ENCODE measurements around the gene HELZ2.
"Not testable (repeated sequence)": the region's sequence is repeated elsewhere in the genome, so short reads cannot be mapped to it uniquely, and the experiment has no call there.

HELZ2 gene

DNA sequence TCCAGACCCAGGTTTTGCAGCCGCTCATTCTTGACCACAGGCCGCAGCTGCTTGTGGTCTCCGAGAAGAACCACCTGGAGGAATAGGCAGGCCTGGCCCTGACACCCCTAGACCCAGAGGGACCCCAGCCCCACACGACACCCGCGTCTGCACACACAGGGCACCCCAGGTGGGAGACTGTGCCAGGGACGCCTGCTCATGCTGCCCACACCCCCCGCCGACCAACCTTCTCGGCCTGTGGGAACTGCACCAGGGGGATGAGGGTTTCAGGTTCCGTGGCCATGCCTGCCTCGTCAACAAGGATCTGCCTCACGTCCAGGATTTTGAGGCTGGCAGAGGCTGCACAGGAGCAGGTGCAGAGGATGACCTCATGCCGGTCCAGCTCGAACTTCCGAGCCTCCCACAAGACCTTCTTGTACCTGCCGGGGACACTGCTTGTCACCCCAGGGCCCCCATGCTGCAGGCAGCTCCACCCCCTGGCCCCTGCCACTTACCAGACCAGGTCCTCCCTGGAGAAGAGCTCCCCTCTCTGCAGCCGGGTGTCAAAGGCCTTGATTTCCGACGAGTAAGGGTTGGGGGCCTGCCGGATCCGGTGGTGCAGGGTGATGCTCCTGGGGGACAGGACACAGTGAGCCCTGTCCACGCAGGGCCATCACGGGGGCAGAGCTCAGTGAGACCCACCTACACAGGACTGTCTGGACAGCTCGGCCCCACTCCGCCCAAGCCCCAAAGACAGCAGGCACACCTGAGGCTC lies 13.0 kb downstream of the HELZ2 start:
- H3K27ac ChIP-seq (ENCODE audit: low read depth, low read length) = no peak overlapping the region
- no peak overlapping the region for H3K9ac ChIP-seq (ENCODE audit: low read depth, low read length)
- no peaks in the 10 kb centered on the region for H3K36me3 ChIP-seq (ENCODE audit: insufficient read depth, low read length)
- 94% methylated on average over 26 of the region's 26 CpGs for WGBS
- no peaks in the 10 kb centered on the region for H3K9me3 ChIP-seq (ENCODE audit: insufficient read depth, low read depth, low read length)
- H3K4me3 ChIP-seq (ENCODE audit: low read length) = no peak overlapping the region
- no peaks in the 10 kb centered on the region for H3K4me1 ChIP-seq (ENCODE audit: insufficient read depth, low read length)
- H3K27me3 ChIP-seq (ENCODE audit: insufficient read depth, low read length) = no peaks in the 10 kb centered on the region

GRCh38 chr20:63560333-63560805 lies 13.7 kb downstream of the HELZ2 start:
- WGBS = 96% methylated on average over 16 of the region's 16 CpGs
- H3K27ac ChIP-seq (ENCODE audit: low read depth, low read length) = no peak overlapping the region

DNA sequence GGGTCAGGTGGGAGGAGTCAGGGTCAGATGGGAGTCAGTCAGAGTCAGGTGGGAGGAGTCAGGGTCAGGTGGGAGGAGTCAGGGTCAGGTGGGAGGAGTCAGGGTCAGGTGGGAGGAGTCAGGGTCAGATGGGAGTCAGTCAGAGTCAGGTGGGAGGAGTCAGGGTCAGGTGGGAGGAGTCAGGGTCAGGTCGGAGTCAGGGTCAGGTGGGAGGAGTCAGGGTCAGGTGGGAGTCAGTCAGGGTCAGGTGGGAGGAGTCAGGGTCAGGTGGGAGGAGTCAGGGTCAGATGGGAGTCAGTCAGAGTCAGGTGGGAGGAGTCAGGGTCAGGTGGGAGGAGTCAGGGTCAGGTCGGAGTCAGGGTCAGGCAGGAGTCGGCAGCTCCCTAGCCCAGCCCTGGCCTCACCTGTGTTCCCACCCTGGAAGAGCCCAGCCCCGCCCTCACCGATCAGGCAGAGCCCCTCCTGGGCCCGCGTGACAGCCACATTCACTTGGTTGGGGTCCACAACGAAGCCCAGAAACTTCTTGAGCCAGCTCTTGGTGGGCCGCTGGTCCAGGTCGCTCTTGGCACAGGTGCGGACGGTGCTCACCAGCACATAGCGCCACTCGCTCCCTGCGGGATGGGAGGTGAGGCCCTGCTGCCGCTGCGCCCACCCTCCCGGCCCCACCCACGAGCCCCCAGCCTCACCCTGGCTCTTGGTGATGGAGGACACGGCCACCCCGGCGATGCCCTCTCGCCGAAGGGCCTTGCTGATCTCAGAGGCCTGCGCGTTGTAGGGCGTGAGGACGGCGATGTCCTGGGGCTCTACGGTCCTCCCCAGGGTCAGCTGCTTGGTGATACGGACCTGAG lies 14.3 kb downstream of the HELZ2 start:
- WGBS = 94% methylated on average over 31 of the region's 31 CpGs
- H3K27me3 ChIP-seq (ENCODE audit: insufficient read depth, low read length); H3K36me3 ChIP-seq (ENCODE audit: insufficient read depth, low read length); H3K4me3 ChIP-seq (ENCODE audit: low read length); H3K4me1 ChIP-seq (ENCODE audit: insufficient read depth, low read length); H3K9me3 ChIP-seq (ENCODE audit: insufficient read depth, low read depth, low read length); H3K27ac ChIP-seq (ENCODE audit: low read depth, low read length); H3K9ac ChIP-seq (ENCODE audit: low read depth, low read length): not testable (repeated sequence)

More at GRCh38 chr20:63560333-63560805, 13.7 kb downstream of the HELZ2 start:
- no peaks in the 10 kb centered on the region for H3K36me3 ChIP-seq (ENCODE audit: insufficient read depth, low read length)
- H3K9ac ChIP-seq (ENCODE audit: low read depth, low read length) = no peak overlapping the region
- no peak overlapping the region for H3K4me3 ChIP-seq (ENCODE audit: low read length)
- H3K4me1 ChIP-seq (ENCODE audit: insufficient read depth, low read length) = no peaks in the 10 kb centered on the region
- H3K9me3 ChIP-seq (ENCODE audit: insufficient read depth, low read depth, low read length) = no peaks in the 10 kb centered on the region
- H3K27me3 ChIP-seq (ENCODE audit: insufficient read depth, low read length) = no peaks in the 10 kb centered on the region

DNA sequence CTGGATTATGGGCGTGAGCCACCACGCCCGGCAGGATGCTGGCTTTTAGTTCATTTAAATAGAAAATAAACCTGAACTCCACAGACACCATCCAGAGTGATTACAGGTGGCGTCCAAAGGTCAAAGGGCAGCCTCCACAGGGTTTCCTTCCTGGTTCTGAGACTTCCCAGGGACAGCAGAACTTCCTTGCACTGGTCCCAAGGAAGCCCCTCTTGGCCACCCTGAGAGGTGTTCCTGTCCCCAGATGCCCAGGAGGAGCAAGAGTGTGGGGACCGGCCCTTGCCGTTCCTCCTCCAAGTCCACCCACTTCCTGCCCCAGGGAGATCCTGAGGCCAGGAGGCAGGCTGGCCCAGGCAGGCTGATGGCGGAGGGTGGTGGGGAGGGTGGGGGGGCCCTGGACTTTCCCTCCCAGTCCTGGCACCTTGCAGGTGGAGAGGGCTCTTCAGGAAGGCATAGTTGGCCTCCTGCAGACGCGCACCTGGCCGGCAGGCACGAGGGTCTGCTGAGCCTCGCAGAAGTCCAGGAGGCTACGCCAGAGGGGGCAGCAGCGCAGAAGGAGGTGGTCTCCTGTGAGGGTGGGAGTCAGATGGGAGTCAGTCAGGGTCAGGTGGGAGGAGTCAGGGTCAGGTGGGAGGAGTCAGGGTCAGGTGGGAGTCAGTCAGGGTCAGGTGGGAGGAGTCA lies 15.1 kb downstream of the HELZ2 start:
- WGBS = 95% methylated on average over 14 of the region's 14 CpGs
- Histone ChIP-seq H3K4me1 (ENCODE audit: insufficient read depth, low read length) (peaks cover 5% of the 10 kb centered on the region), H3K27me3 (ENCODE audit: insufficient read depth, low read length) (peaks cover 3% of the 10 kb centered on the region; the same call in 1 of the 2 replicates)

GRCh38 chr20:63557481-63557891 lies 16.6 kb downstream of the HELZ2 start:
- no peak overlapping the region for H3K4me3 ChIP-seq (ENCODE audit: low read length)
- H3K9me3 ChIP-seq (ENCODE audit: insufficient read depth, low read depth, low read length) = no peaks in the 10 kb centered on the region
- peaks cover 3% of the 10 kb centered on the region; the same call in 1 of the 2 replicates for H3K27me3 ChIP-seq (ENCODE audit: insufficient read depth, low read length)
- no peak overlapping the region for H3K27ac ChIP-seq (ENCODE audit: low read depth, low read length)
- H3K36me3 ChIP-seq (ENCODE audit: insufficient read depth, low read length) = no peaks in the 10 kb centered on the region
- WGBS = 92% methylated on average over 19 of the region's 19 CpGs
- H3K9ac ChIP-seq (ENCODE audit: low read depth, low read length) = no peak overlapping the region
- H3K4me1 ChIP-seq (ENCODE audit: insufficient read depth, low read length) = peaks cover 11% of the 10 kb centered on the region

More for the DNA sequence above, 15.1 kb downstream of the HELZ2 start:
- Histone ChIP-seq H3K36me3 (ENCODE audit: insufficient read depth, low read length) (no peaks in the 10 kb centered on the region), H3K9ac (ENCODE audit: low read depth, low read length) (no peak overlapping the region), H3K4me3 (ENCODE audit: low read length) (no peak overlapping the region), H3K9me3 (ENCODE audit: insufficient read depth, low read depth, low read length) (no peaks in the 10 kb centered on the region), H3K27ac (ENCODE audit: low read depth, low read length) (no peak overlapping the region)

- Histone ChIP-seq H3K4me1 (ENCODE audit: insufficient read depth, low read length) (peaks cover 16% of the 10 kb centered on the region), H3K9me3 (ENCODE audit: insufficient read depth, low read depth, low read length) (no peaks in the 10 kb centered on the region), H3K9ac (ENCODE audit: low read depth, low read length) (no peak overlapping the region), H3K4me3 (ENCODE audit: low read length) (no peak overlapping the region), H3K36me3 (ENCODE audit: insufficient read depth, low read length) (no peaks in the 10 kb centered on the region), H3K27me3 (ENCODE audit: insufficient read depth, low read length) (peaks cover 3% of the 10 kb centered on the region; the same call in 1 of the 2 replicates), H3K27ac (ENCODE audit: low read depth, low read length) (no peak overlapping the region)
- WGBS = 55% methylated on average over 23 of the region's 23 CpGs
Observed at GRCh38 chr20:63556873-63557478, 17.1 kb downstream of the HELZ2 start.

DNA sequence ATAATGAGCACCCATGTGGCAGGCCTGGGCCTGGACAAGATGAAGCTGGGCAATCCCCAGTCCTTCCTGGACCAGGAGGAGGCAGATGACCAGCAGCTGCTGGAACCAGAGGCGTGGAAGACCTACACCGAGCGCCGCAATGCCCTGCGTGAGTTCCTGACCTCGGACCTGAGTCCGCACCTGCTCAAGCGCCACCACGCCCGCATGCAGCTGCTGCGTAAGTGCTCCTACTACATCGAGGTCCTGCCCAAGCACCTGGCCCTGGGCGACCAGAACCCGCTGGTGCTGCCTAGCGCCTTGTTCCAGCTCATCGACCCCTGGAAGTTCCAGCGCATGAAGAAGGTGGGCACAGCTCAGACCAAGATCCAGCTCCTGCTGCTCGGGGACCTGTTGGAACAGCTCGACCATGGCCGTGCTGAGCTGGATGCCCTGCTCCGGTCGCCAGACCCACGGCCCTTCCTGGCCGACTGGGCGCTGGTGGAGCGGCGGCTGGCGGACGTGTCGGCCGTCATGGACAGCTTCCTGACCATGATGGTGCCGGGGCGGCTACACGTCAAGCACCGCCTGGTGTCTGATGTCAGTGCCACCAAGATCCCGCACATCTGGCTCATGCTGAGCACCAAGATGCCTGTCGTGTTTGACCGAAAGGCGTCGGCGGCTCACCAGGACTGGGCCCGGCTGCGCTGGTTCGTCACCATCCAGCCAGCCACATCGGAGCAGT lies 18.2 kb downstream of the HELZ2 start:
- WGBS = 96% methylated on average over 45 of the region's 45 CpGs

GRCh38 chr20:63554361-63555278 lies 19.4 kb downstream of the HELZ2 start:
- Histone ChIP-seq H3K4me3 (ENCODE audit: low read length) (peak overlapping the region; percentile 87), H3K27me3 (ENCODE audit: insufficient read depth, low read length) (peaks cover 3% of the 10 kb centered on the region; the same call in 1 of the 2 replicates), H3K9me3 (ENCODE audit: insufficient read depth, low read depth, low read length) (no peaks in the 10 kb centered on the region), H3K36me3 (ENCODE audit: insufficient read depth, low read length) (no peaks in the 10 kb centered on the region), H3K9ac (ENCODE audit: low read depth, low read length) (0 out of 2 replicates have a peak overlapping the region, but pooled peaks have one; percentile 36), H3K4me1 (ENCODE audit: insufficient read depth, low read length) (peaks cover 16% of the 10 kb centered on the region), H3K27ac (ENCODE audit: low read depth, low read length) (no peak overlapping the region)
- 74% methylated on average over 38 of the region's 38 CpGs for WGBS

More for the DNA sequence above, 18.2 kb downstream of the HELZ2 start:
- peaks cover 16% of the 10 kb centered on the region for H3K4me1 ChIP-seq (ENCODE audit: insufficient read depth, low read length)
- no peak overlapping the region for H3K27ac ChIP-seq (ENCODE audit: low read depth, low read length)
- H3K4me3 ChIP-seq (ENCODE audit: low read length) = no peak overlapping the region
- H3K9me3 ChIP-seq (ENCODE audit: insufficient read depth, low read depth, low read length) = no peaks in the 10 kb centered on the region
- H3K27me3 ChIP-seq (ENCODE audit: insufficient read depth, low read length) = peaks cover 3% of the 10 kb centered on the region; the same call in 1 of the 2 replicates
- H3K36me3 ChIP-seq (ENCODE audit: insufficient read depth, low read length) = no peaks in the 10 kb centered on the region
- H3K9ac ChIP-seq (ENCODE audit: low read depth, low read length) = no peak overlapping the region

DNA sequence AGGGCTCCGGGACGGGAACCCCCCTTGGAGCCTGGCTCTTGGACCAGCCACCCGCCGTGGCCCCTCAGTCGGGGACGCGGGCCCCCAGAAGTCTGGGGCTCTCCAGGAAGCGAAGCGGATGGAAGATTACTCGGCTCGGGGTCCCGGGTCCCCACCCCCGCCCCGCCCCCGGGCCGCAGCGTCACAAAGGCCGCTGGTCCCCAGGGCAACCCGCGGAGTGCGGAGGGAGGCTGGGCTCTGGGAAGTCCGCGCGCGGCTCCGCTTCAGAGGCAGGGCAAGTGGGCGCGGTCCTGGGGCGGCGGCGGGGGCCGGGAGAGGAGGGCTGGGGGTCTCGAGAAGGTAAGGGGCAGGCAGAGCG lies 20.1 kb downstream of the HELZ2 start, which contains the start of gene FNDC11:
Gene FNDC11 (plus strand): TSS at position 227 of the 358 bp plus-strand sequence. CDS start 1,505 bp downstream, outside the sequence.
- H3K36me3 ChIP-seq (ENCODE audit: insufficient read depth, low read length) = no peaks in the 10 kb centered on the region
- peak within 1 kb of the TSS; percentile 87 for H3K4me3 ChIP-seq (ENCODE audit: low read length)
- peak within 1 kb of the TSS; percentile 36 for H3K9ac ChIP-seq (ENCODE audit: low read depth, low read length)
- H3K27me3 ChIP-seq (ENCODE audit: insufficient read depth, low read length) = peaks cover 3% of the 10 kb centered on the region; the same call in 1 of the 2 replicates
- 2% methylated on average over 34 of the region's 34 CpGs for WGBS
- peaks cover 16% of the 10 kb centered on the region for H3K4me1 ChIP-seq (ENCODE audit: insufficient read depth, low read length)
- H3K9me3 ChIP-seq (ENCODE audit: insufficient read depth, low read depth, low read length) = no peaks in the 10 kb centered on the region
- peak within 1 kb of the TSS; percentile 68; the same call in 1 of the 2 replicates for H3K27ac ChIP-seq (ENCODE audit: low read depth, low read length)

Data from HUES64 (cell line).